Adipocyte (in vitro differentiated cells): ENCODE data around the gene NPAS1.
"Not testable (repeated sequence)": the region's sequence is repeated elsewhere in the genome, so short reads cannot be mapped to it uniquely, and the experiment has no call there.

Source experiments
- DNase-seq: peaks from one replicate; pipeline ENCODE4 v3.0.0-alpha.2; 2015; ENCODE audit warnings: low read depth
- H3K27me3 ChIP-seq: replicated peaks from 2 replicates; pipeline ENCODE4 v1.7.0; 2013; ENCODE audit warnings: mild to moderate bottlenecking, low read length, moderate library complexity; ENCODE audit not compliant: control insufficient read depth, insufficient read depth
- H3K36me3 ChIP-seq: 2 replicates; pipeline ENCODE4 v1.7.0; 2013; ENCODE audit warnings: low read length, mild to moderate bottlenecking, moderate library complexity; ENCODE audit not compliant: control insufficient read depth, insufficient read depth, severe bottlenecking
- H3K4me1 ChIP-seq: 2 replicates; pipeline ENCODE4 v1.7.0; 2013; ENCODE audit warnings: mild to moderate bottlenecking, low read length, moderate library complexity; ENCODE audit not compliant: control insufficient read depth, insufficient read depth
- H3K4me3 ChIP-seq: 2 replicates; pipeline ENCODE4 v1.7.0; 2013; ENCODE audit warnings: mild to moderate bottlenecking, low read length, moderate library complexity
- H3K9ac ChIP-seq: 2 replicates; pipeline ENCODE4 v1.7.0; 2013; ENCODE audit warnings: mild to moderate bottlenecking, low read length, moderate library complexity
- H3K9me3 ChIP-seq: 2 replicates; pipeline ENCODE4 v1.7.0; 2013; ENCODE audit warnings: mild to moderate bottlenecking, low read length, moderate library complexity; ENCODE audit not compliant: control insufficient read depth

NPAS1 gene

DNA sequence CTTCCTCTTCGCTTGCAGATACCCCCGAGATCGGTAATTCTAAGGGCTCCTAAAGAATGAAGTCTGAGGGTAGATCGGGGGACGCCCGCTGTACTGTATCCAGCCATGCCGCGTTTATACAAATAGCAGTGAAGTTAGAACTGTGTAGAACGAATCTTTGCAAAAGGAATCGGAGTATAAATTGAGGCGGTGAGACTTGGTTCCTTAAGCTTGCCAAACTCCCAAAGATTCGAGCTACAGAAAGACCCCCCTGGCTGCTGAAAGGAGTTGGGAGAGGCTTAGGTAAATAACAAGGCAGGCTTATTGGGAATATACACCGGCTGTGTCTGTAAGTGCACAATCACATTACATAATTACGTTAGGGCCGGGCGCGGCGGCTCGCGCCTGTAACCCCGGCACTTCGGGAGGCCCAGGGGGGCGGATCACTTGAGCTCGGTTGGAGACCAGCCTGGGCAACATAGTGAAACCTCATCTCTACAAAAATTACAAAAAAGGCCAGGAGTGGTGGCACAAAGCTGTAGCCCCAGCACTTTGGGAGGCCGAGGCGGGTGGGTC, 16.5 kb downstream of the NPAS1 start:
- DNase-seq: peak; percentile 62
- Histone ChIP-seq H3K9me3 (no peaks in the 10 kb centered on the region), H3K27me3 (no peaks in the 10 kb centered on the region), H3K4me3 (peak overlapping the region; percentile 82), H3K9ac (peak overlapping the region; percentile 81), H3K36me3 (no peaks in the 10 kb centered on the region), H3K4me1 (peaks cover 17% of the 10 kb centered on the region)

DNA sequence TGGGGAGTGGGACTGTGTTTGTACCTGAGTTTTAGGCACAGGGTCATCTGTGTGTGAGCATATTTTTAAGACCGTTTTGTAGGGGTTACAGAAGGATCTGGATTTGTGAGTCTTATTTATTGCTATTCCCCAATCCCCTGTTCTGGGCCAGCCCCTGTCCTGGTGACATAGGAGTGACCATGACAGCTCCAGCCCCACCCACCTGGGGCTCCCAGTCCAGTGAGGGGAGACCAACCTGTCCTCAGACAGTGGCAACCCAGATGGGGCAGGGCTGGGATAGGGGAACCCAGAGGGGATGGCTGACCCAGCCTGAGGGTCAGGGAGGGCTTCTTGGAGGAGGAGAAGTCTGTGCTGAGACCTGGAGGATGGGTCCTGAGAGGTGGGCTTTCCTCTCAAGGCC, 18.1 kb downstream of the NPAS1 start:
- H3K4me1 ChIP-seq: peaks cover 17% of the 10 kb centered on the region
- no peak overlapping the region for H3K4me3 ChIP-seq
- no peak for DNase-seq
- no peak overlapping the region for H3K9ac ChIP-seq
- H3K27me3 ChIP-seq: no peaks in the 10 kb centered on the region
- no peaks in the 10 kb centered on the region for H3K36me3 ChIP-seq
- H3K9me3 ChIP-seq: no peaks in the 10 kb centered on the region

DNA sequence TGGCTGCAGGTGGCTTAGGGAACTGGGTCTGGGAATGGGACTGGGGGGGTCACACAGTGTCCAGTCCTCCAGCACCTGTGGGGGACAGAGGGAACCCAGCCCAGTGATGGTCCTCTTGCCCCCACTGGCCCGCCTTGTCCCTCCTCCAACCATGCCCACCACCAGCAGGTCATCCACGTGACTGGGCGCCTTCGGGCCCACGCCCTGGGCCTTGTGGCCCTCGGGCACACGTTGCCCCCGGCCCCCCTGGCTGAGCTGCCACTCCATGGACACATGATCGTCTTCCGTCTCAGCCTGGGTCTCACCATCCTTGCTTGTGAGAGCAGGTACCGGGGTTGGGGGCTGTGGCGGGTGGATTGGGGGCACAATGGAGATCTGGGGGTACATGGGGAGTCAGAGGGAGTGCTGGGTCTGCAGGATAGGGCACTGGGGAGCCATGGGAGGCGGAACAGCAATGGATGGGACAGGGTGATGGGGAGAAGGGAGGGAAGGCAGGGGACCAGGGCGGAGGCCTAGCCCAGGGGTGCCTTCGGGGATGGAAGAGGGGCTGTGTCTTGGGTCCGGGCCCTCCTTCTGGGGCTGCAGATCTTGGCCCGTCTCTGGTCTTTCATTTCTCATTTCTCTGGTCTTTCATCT, 19.7 kb downstream of the NPAS1 start:
- H3K27me3 ChIP-seq: no peaks in the 10 kb centered on the region
- no peak overlapping the region for H3K9ac ChIP-seq
- H3K4me3 ChIP-seq: no peak overlapping the region
- no peak for DNase-seq
- H3K36me3 ChIP-seq: no peaks in the 10 kb centered on the region
- peaks cover 17% of the 10 kb centered on the region for H3K4me1 ChIP-seq
- no peaks in the 10 kb centered on the region for H3K9me3 ChIP-seq

DNA sequence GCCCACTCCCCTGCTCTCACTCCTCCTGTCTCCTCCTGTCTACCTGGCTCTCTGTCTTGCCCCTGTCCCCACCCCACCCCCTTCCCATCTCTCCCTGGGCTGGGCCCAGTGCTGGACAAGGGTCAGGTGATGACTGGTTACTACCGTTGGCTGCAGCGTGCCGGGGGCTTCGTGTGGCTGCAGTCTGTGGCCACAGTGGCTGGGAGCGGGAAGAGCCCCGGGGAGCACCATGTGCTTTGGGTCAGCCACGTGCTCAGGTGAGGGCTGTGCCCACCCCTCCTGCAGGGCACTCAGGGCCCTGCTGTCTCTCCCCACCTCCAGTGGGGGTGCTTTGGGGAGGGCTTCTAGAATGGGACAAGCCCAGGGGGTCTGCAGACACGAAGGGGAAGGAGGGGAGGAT, 21.2 kb downstream of the NPAS1 start:
- no peak for DNase-seq
- peaks cover 10% of the 10 kb centered on the region for H3K4me1 ChIP-seq
- H3K27me3 ChIP-seq: no peaks in the 10 kb centered on the region
- H3K36me3 ChIP-seq: no peaks in the 10 kb centered on the region
- H3K4me3 ChIP-seq: no peak overlapping the region
- H3K9me3 ChIP-seq: no peaks in the 10 kb centered on the region
- H3K9ac ChIP-seq: no peak overlapping the region

DNA sequence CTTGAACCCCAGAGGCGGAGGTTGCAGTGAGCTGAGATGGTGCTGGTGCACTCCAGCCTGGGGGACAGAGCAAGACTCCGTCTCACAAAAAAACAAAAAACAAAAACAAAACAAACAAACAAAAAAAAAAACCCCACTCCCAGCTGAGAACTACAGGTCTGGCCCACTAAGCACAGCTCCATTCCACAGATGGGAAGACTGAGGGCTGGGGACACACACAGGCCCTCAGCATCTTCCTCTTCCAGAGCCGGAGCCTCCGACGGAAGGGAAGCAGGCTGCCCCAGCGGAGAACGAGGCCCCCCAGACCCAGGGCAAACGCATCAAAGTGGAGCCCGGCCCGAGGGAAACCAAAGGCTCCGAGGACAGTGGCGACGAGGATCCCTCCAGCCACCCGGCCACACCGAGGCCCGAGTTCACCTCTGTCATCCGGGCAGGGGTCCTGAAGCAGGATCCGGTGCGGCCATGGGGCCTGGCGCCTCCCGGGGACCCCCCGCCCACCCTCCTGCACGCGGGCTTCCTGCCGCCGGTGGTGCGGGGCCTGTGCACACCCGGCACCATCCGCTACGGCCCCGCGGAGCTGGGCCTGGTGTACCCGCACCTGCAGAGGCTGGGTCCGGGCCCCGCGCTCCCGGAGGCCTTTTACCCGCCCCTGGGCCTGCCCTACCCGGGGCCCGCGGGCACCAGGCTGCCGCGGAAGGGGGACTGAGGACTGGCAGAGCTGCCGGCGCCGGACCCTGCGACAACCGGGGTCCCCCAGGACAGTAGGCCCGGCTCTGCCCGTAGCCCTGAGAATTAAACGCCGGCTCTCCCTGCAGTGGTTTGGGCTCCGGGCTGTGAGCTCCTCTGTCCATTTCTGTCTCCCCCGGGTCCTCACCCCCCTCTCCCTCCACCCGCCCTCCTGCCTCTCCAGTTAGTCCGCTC, 25.6 kb downstream of the NPAS1 start:
- H3K9ac ChIP-seq: no peak overlapping the region
- no peak overlapping the region for H3K4me3 ChIP-seq
- no peaks in the 10 kb centered on the region for H3K9me3 ChIP-seq
- no peaks in the 10 kb centered on the region for H3K36me3 ChIP-seq
- H3K4me1 ChIP-seq: peaks cover 11% of the 10 kb centered on the region
- no peaks in the 10 kb centered on the region for H3K27me3 ChIP-seq
- DNase-seq: no peak

DNA sequence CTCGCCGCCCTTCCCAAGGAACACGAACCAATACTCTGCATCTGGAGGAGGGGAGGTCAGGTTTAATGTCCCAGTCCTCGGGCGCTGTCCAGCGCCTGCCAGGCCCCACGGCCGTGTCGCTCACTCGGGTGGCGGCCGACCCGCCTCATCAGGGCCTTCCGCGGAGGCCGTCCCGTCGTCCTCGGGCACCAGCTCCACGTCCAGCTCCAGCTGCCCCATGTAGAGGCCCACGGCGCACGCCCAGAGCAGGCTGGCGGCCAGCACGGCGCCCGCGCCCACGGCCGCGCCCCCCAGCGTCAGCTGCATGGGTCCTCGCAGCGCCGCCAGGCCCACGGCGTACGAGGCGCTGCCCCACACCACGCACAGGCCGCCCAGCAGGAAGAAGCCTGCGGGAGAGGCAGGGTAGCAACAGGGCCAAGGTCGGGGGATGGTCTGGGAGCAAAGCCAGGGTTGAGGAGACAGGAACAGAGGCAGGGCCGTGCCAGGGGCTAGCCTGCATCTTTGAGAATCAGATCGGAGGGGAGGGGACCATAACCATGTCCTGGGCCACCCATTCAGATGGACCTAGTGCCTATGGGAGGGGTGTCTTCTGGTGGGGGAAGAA, 26.3 kb downstream of the NPAS1 start:
- H3K4me3 ChIP-seq: no peak overlapping the region
- H3K9me3 ChIP-seq: no peaks in the 10 kb centered on the region
- no peaks in the 10 kb centered on the region for H3K36me3 ChIP-seq
- no peak for DNase-seq
- H3K9ac ChIP-seq: no peak overlapping the region
- peaks cover 11% of the 10 kb centered on the region for H3K4me1 ChIP-seq
- no peaks in the 10 kb centered on the region for H3K27me3 ChIP-seq

DNA sequence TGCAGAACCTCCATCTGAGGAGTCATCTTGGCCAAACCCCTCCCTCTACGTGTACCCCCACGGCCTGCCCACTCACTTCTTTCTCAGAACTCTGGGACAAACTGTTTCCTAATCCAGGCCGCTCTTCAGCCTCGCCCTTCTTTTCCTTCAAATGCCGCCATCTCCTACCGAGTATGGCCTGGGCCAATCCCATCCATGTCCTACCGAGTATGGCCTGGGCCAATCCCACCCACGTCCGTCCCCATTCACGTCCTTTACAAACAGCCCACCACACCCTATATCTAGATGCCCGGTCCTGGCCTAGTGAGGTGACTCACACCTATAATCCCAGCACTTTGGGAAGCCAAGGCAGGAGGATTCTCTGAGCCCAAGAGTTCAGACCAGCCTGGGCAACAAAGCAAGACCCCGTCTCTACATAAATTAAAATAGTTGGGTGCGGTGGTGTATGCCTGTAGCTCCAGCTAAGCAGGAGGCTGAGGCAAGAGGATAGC, 27.7 kb downstream of the NPAS1 start:
- H3K36me3 ChIP-seq: no peaks in the 10 kb centered on the region
- peaks cover 11% of the 10 kb centered on the region for H3K4me1 ChIP-seq
- H3K9me3 ChIP-seq: no peaks in the 10 kb centered on the region
- peak overlapping the region; percentile 88 for H3K4me3 ChIP-seq
- DNase-seq: no peak
- H3K27me3 ChIP-seq: no peaks in the 10 kb centered on the region
- no peak overlapping the region for H3K9ac ChIP-seq

DNA sequence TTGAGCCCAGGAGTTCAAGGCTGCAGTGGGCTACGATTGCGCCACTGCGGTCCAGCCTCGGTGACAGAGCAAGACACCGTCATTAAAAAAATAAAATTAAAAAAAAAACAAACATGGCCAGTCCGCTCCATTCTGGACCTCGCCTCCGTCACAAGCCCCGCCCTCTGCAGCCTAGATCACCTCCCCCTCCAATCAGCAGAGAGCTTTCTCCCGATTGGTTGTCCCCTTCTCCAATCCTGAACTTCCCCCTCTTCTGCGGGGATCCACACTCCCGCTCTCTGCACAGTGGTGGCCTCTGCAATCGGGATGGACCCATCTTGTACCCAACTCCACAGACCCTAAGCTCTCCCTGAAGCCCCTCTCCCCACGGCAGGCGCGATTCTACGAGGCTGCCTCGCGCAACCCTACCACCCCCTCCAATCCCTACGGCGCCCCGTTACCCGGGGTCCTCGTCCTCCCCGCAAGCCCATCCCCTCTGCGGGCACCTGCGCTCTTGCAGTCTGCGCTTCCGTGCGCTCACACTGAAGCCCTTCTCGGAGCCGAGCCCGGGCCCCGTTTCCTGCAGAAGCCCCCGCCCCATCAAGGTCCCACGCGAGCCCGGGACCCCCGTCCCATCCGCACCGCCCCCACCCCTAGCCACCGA, 28.2 kb downstream of the NPAS1 start:
- Histone ChIP-seq H3K36me3 (no peaks in the 10 kb centered on the region), H3K4me3 (peak overlapping the region; percentile 88), H3K9ac (peak overlapping the region; percentile 77), H3K4me1 (peaks cover 11% of the 10 kb centered on the region), H3K27me3 (no peaks in the 10 kb centered on the region), H3K9me3 (no peaks in the 10 kb centered on the region)
- peak; percentile 93 for DNase-seq

DNA sequence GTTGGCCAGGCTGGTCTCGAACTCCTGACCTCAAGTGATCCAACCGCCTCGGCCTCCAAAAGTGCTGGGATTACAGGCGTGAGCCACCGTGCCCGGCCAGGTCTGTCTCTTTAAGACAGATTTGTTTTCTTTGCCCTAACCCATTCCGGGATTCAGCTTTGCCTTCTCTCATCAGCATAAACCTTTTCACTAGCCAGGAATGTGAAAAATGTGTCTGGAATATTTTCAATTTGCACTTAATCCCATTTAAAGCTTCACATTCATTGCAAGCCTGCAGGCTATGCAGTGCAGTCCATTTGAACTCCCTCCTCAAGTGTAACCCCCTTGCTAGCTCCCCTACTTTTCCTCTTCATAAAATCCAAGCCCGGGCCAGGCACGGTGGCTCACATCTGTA, 29.7 kb downstream of the NPAS1 start:
- peaks cover 11% of the 10 kb centered on the region for H3K4me1 ChIP-seq
- peak; percentile 78 for DNase-seq
- no peaks in the 10 kb centered on the region for H3K9me3 ChIP-seq
- H3K9ac ChIP-seq: no peak overlapping the region
- H3K36me3 ChIP-seq: no peaks in the 10 kb centered on the region
- no peaks in the 10 kb centered on the region for H3K27me3 ChIP-seq
- H3K4me3 ChIP-seq: no peak overlapping the region

DNA sequence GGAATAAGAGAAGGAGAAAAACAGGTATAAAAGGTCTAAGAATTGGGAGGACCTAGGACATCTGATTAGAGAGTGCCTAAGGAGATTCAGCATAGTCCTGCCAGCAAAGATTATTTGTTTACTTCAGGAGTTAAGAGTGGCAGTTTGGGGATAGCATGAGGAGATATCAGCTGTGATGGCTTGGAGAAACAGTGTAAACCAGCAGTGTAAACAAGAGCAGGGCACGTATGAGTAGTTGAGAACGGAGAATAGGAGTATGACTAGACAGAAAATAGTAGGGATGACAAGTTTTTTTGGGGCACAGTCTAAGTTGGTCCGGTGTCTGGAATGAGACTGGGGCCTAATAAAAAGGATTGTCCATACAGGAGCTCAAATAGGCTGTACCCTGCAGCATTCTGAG, 30.9 kb downstream of the NPAS1 start:
- peaks cover 11% of the 10 kb centered on the region for H3K4me1 ChIP-seq
- not testable (repeated sequence) for H3K9me3 ChIP-seq, H3K27me3 ChIP-seq, H3K4me3 ChIP-seq, H3K9ac ChIP-seq, DNase-seq, H3K36me3 ChIP-seq

DNA sequence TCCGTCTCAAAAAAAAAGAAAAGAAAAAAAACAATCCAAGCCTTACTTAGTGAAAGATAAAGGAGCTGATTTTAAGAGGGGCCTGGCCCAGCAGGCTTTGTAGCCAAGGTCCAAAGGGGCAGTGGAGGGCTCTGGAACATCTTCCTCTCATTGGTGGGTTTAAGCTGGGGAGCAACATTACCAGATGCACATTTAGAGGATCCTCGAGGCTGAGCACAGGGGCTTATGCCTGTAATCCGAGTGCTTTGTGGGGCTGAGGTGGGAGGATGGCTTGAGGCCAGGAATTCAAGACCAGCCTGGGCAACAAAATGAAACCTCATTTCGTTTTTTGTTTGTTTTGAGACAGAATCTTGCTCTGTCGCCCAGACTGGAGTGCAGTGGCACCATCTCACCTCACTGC, 36.8 kb downstream of the NPAS1 start:
- no peaks in the 10 kb centered on the region for H3K4me1 ChIP-seq
- no peak overlapping the region for H3K9ac ChIP-seq
- no peaks in the 10 kb centered on the region for H3K27me3 ChIP-seq
- H3K36me3 ChIP-seq: no peaks in the 10 kb centered on the region
- peak; percentile 18 for DNase-seq
- H3K4me3 ChIP-seq: no peak overlapping the region
- H3K9me3 ChIP-seq: no peaks in the 10 kb centered on the region
